Renal pelvis (tissue), 4 donors: ENCODE results near the gene PRELID1. TPM values are rescaled to one million over a fixed set of nuclear protein-coding genes. Genes with fewer than 3 reads are reported as not detected.

Experiments
- DNase-seq: peaks from one replicate; pipeline ENCODE4 v3.0.0-alpha.2; 2013
- polyA plus RNA-seq, 3 donors: library from polyadenylated mRNA; unstranded; fragments of 120-200 nt; gene quantifications; one replicate each; pipeline ENCODE4 v1.2.1, GENCODE V29; 2013; ENCODE audit not compliant: insufficient read length in 3 of 3

PRELID1 gene
- polyA plus RNA-seq, 3 donors = 109 to 151 (median 127) TPM

GRCh38 chr5:177351392-177352329 is 48.1 kb downstream of the PRELID1 start, which contains the start of gene LMAN2:
LMAN2 (minus strand) TSS chr5:177351668; CDS start chr5:177351647, 21 bp downstream.
- peak; percentile 96 for DNase-seq

GRCh38 chr5:177353093-177353492 is 49.5 kb downstream of the PRELID1 start:
- no peak for DNase-seq

GRCh38 chr5:177354256-177354655 is 50.7 kb downstream of the PRELID1 start:
- no peak for DNase-seq

GRCh38 chr5:177354711-177355110 is 51.1 kb downstream of the PRELID1 start:
- no peak for DNase-seq

GRCh38 chr5:177355162-177355867 is 51.7 kb downstream of the PRELID1 start:
- no peak for DNase-seq

- DNase-seq = no peak
Observed at GRCh38 chr5:177355868-177356168, 52.2 kb downstream of the PRELID1 start.

Other genes starting within 250 kb of the PRELID1 start
- 100 to 1,000 TPM in 2 of 3 donors, 10 to 100 TPM in 1; 87.4 to 103 (median 101) TPM for gene FGFR4, start 216.9 kb upstream of the PRELID1 start, polyA plus RNA-seq
- gene NSD1, start 170.0 kb upstream of the PRELID1 start, polyA plus RNA-seq = 10 to 100 TPM; 62.9 to 70.0 (median 68.5) TPM
- gene RAB24, start 80 bp upstream of the PRELID1 start, polyA plus RNA-seq = 10 to 100 TPM; 30.0 to 33.6 (median 30.9) TPM
- gene MXD3, start 8.1 kb downstream of the PRELID1 start, polyA plus RNA-seq = 10 to 100 TPM; 22.4 to 30.8 (median 26.2) TPM
- gene LMAN2, start 47.9 kb downstream of the PRELID1 start, polyA plus RNA-seq = 100 to 1,000 TPM; 139 to 165 (median 142) TPM
- gene RGS14, start 54.1 kb downstream of the PRELID1 start, polyA plus RNA-seq = 10 to 100 TPM; 16.3 to 18.9 (median 17.4) TPM
- 100 to 1,000 TPM; 215 to 304 (median 249) TPM for gene SLC34A1, start 80.6 kb downstream of the PRELID1 start, polyA plus RNA-seq
- gene PFN3, start 96.9 kb downstream of the PRELID1 start, polyA plus RNA-seq = 1 to 10 TPM; 3.1 to 6.2 (median 5.2) TPM
- 10 to 100 TPM in 2 of 3 donors, 1 to 10 TPM in 1; 9.1 to 22.1 (median 20.7) TPM for gene F12, start 105.8 kb downstream of the PRELID1 start, polyA plus RNA-seq
- 10 to 100 TPM; 27.9 to 32.3 (median 30.6) TPM for gene GRK6, start 122.9 kb downstream of the PRELID1 start, polyA plus RNA-seq
- gene PRR7, start 143.0 kb downstream of the PRELID1 start, polyA plus RNA-seq = 1 to 10 TPM; 2.3 to 3.1 (median 2.9) TPM
- gene DBN1, start 169.8 kb downstream of the PRELID1 start, polyA plus RNA-seq = 100 to 1,000 TPM; 198 to 243 (median 217) TPM
- 100 to 1,000 TPM; 117 to 152 (median 120) TPM for gene PDLIM7, start 193.8 kb downstream of the PRELID1 start, polyA plus RNA-seq
- gene DOK3, start 206.0 kb downstream of the PRELID1 start, polyA plus RNA-seq = 1 to 10 TPM; 6.6 to 7.2 (median 7.1) TPM
- 100 to 1,000 TPM in 2 of 3 donors, 10 to 100 TPM in 1; 97.3 to 111 (median 103) TPM for gene DDX41, start 213.2 kb downstream of the PRELID1 start, polyA plus RNA-seq